IMR-90 (cell line): ENCODE results near the gene CLEC16A. TPM values are rescaled to one million over a fixed set of nuclear protein-coding genes. Genes with fewer than 3 reads are reported as not detected.
A peak's percentile ranks its signal among the peaks of the same experiment; 100 is the strongest.

Experiments
- ATAC-seq: fragments of 200-7000 bp; cut with Tn5 transposase; 2 replicates; pipeline ENCODE4 v1.9.1; 2020; ENCODE audit warnings: low read depth, mild to moderate bottlenecking, moderate library complexity
- BruUV-seq: library from RNA; stranded (reverse); fragments of 400-500 nt; replicated peaks from 2 replicates; lab custom pipeline; 2021; lab: Mats Ljungman, UMichigan
- CTCF ChIA-PET: fragments of 300-600 bp; formaldehyde crosslinking; extraction: SDS; loops from one replicate; lab custom pipeline; 2021; ENCODE audit warnings: antibody characterized with exemption; lab: Yijun Ruan, JAX
- POLR2A ChIA-PET: fragments of 300-600 bp; sonication (Branson Sonifier 250); formaldehyde crosslinking; loops from one replicate; lab custom pipeline; 2022; ENCODE audit warnings: antibody characterized with exemption; ENCODE audit not compliant: unreplicated experiment; lab: Charles Lee
- DNase-seq: peaks from one replicate; pipeline ENCODE4 v3.0.0; 2013
- H2AFZ ChIP-seq: replicated peaks from 2 replicates; pipeline ENCODE3; 2013; ENCODE audit warnings: low read length, mild to moderate bottlenecking; ENCODE audit not compliant: poor library complexity
- H2AK5ac ChIP-seq: 2 replicates; pipeline ENCODE4 v1.6.1; 2013; ENCODE audit warnings: low read depth, low read length, inconsistent platforms
- H2AK9ac ChIP-seq: replicated peaks from 2 replicates; pipeline ENCODE3; 2013; ENCODE audit warnings: mild to moderate bottlenecking, low read depth, low read length, moderate library complexity; ENCODE audit not compliant: poor library complexity
- H2BK120ac ChIP-seq: 2 replicates; pipeline ENCODE4 v1.6.1; 2013; ENCODE audit warnings: low read depth, low read length, inconsistent platforms
- H2BK15ac ChIP-seq: 3 replicates; pipeline ENCODE4 v1.6.1; 2013; ENCODE audit warnings: low read depth, low read length, inconsistent platforms
- H2BK20ac ChIP-seq: 2 replicates; pipeline ENCODE4 v1.6.1; 2013; ENCODE audit warnings: low read depth, mild to moderate bottlenecking, inconsistent platforms, low read length, moderate library complexity
- H2BK5ac ChIP-seq: 2 replicates; pipeline ENCODE4 v1.6.1; 2013; ENCODE audit warnings: mild to moderate bottlenecking, low read depth, low read length, inconsistent platforms; ENCODE audit not compliant: poor library complexity, severe bottlenecking
- H3K14ac ChIP-seq: replicated peaks from 2 replicates; pipeline ENCODE4 v1.6.1; 2013; ENCODE audit warnings: low read depth, low read length, inconsistent platforms
- H3K18ac ChIP-seq: 2 replicates; pipeline ENCODE4 v1.6.1; 2013; ENCODE audit warnings: low read depth, low read length, control low read depth
- H3K23ac ChIP-seq: 2 replicates; pipeline ENCODE4 v1.6.1; 2013; ENCODE audit warnings: low read depth, low read length, inconsistent platforms
- H3K27ac ChIP-seq: 2 replicates; pipeline ENCODE4 v1.5.1; 2013; ENCODE audit warnings: mild to moderate bottlenecking, control low read depth, low read length; ENCODE audit not compliant: insufficient read depth
- H3K27me3 ChIP-seq: 2 replicates; pipeline ENCODE4 v1.6.1; 2013; ENCODE audit warnings: low read length; ENCODE audit not compliant: control insufficient read depth, insufficient read depth
- H3K36me3 ChIP-seq: 2 replicates; pipeline ENCODE4 v1.6.1; 2013; ENCODE audit warnings: low read length, mixed read lengths; ENCODE audit not compliant: control insufficient read depth, insufficient read depth
- H3K4ac ChIP-seq: 2 replicates; pipeline ENCODE4 v1.6.1; 2013; ENCODE audit warnings: low read depth, low read length, inconsistent platforms
- H3K4me1 ChIP-seq: 2 replicates; pipeline ENCODE4 v1.6.1; 2013; ENCODE audit warnings: low read length, mixed read lengths; ENCODE audit not compliant: control insufficient read depth, insufficient read depth
- H3K4me2 ChIP-seq: 2 replicates; pipeline ENCODE4 v1.6.1; 2013; ENCODE audit warnings: low read depth, mild to moderate bottlenecking, control low read depth, low read length, moderate library complexity
- H3K4me3 ChIP-seq: 2 replicates; pipeline ENCODE4 v1.5.1; 2013; ENCODE audit warnings: low read depth, mild to moderate bottlenecking, control low read depth, low read length, moderate library complexity; ENCODE audit not compliant: insufficient read depth
- H3K56ac ChIP-seq: 2 replicates; pipeline ENCODE4 v1.6.1; 2013; ENCODE audit warnings: low read length, inconsistent platforms; ENCODE audit not compliant: insufficient read depth; ENCODE audit errors: extremely low read depth
- H3K79me1 ChIP-seq, 2 experiments: 2 replicates each; pipeline ENCODE4 v1.6.1; 2013; ENCODE audit warnings: low read length in 2 of 2, inconsistent platforms in 1 of 2, low read depth in 1 of 2
- H3K9ac ChIP-seq: 2 replicates; pipeline ENCODE4 v1.6.1; 2013; ENCODE audit warnings: low read depth, low read length, control low read depth
- H3K9me1 ChIP-seq: 2 replicates; pipeline ENCODE4 v1.6.1; 2013; ENCODE audit warnings: low read length, inconsistent platforms; ENCODE audit not compliant: insufficient read depth
- H3K9me3 ChIP-seq: 2 replicates; pipeline ENCODE4 v1.6.1; 2013; ENCODE audit warnings: low read length; ENCODE audit not compliant: control insufficient read depth, insufficient read depth
- H4K20me1 ChIP-seq: 2 replicates; pipeline ENCODE4 v1.6.1; 2013; ENCODE audit warnings: low read length, inconsistent platforms; ENCODE audit not compliant: insufficient read depth
- H4K5ac ChIP-seq: 2 replicates; pipeline ENCODE4 v1.6.1; 2013; ENCODE audit warnings: mild to moderate bottlenecking, low read depth, low read length, control low read depth
- H4K8ac ChIP-seq, 2 experiments: 2 replicates each; pipeline ENCODE4 v1.6.1; 2013; ENCODE audit warnings: low read depth in 2 of 2, low read length in 2 of 2, control low read depth in 1 of 2, inconsistent platforms in 1 of 2
- H4K91ac ChIP-seq: 2 replicates; pipeline ENCODE4 v1.6.1; 2013; ENCODE audit warnings: low read depth, low read length, inconsistent platforms; ENCODE audit not compliant: insufficient read depth
- BHLHE40 ChIP-seq: fragments of 150-350 bp; IDR thresholded peaks from 2 replicates; pipeline ENCODE4 v1.6.1; 2016; ENCODE audit warnings: mild to moderate bottlenecking, low read depth, low read length
- CEBPB ChIP-seq: IDR thresholded peaks from 2 replicates; pipeline ENCODE4 v1.6.1; 2012; ENCODE audit warnings: low read depth, low read length, improper control_type of control experiment
- CHD1 ChIP-seq: IDR thresholded peaks from 2 replicates; pipeline ENCODE4 v1.6.1; 2012; ENCODE audit warnings: low read depth, low read length, improper control_type of control experiment
- CTCF ChIP-seq: conservative IDR thresholded peaks from 2 replicates; pipeline ENCODE4 v1.5.1; 2012; ENCODE audit warnings: mild to moderate bottlenecking, low read depth, low read length, improper control_type of control experiment
- ELK1 ChIP-seq: fragments of 150-350 bp; IDR thresholded peaks from 2 replicates; pipeline ENCODE4 v1.6.1; 2016; ENCODE audit warnings: low read depth, mild to moderate bottlenecking, low read length, moderate library complexity, borderline replicate concordance
- FOS ChIP-seq: fragments of 150-350 bp; IDR thresholded peaks from 2 replicates; pipeline ENCODE4 v1.6.1; 2016; ENCODE audit warnings: low read depth, low read length
- MAFK ChIP-seq: IDR thresholded peaks from 2 replicates; pipeline ENCODE4 v1.6.1; 2012; ENCODE audit warnings: low read depth, low read length, improper control_type of control experiment
- MAZ ChIP-seq: IDR thresholded peaks from 2 replicates; pipeline ENCODE4 v1.6.1; 2012; ENCODE audit warnings: low read depth, mild to moderate bottlenecking, low read length, improper control_type of control experiment, moderate library complexity, borderline replicate concordance
- MXI1 ChIP-seq: IDR thresholded peaks from 2 replicates; pipeline ENCODE4 v1.6.1; 2012; ENCODE audit warnings: low read depth, mild to moderate bottlenecking, low read length, moderate library complexity, borderline replicate concordance
- NFE2L2 ChIP-seq: fragments of 150-350 bp; IDR thresholded peaks from 2 replicates; pipeline ENCODE4 v1.6.1; 2016; ENCODE audit warnings: low read depth, mild to moderate bottlenecking, low read length
- POLR2A ChIP-seq: IDR thresholded peaks from 2 replicates; pipeline ENCODE4 v1.6.1; 2012; ENCODE audit warnings: mild to moderate bottlenecking, low read depth, low read length
- RAD21 ChIP-seq: IDR thresholded peaks from 2 replicates; pipeline ENCODE4 v1.6.1; 2012; ENCODE audit warnings: low read length, improper control_type of control experiment
- RCOR1 ChIP-seq: IDR thresholded peaks from 2 replicates; pipeline ENCODE4 v1.6.1; 2012; ENCODE audit warnings: mild to moderate bottlenecking, low read length, improper control_type of control experiment; ENCODE audit not compliant: insufficient replicate concordance
- RFX5 ChIP-seq: IDR thresholded peaks from 2 replicates; pipeline ENCODE4 v1.8.0; 2012; ENCODE audit warnings: low read depth, mild to moderate bottlenecking, low read length, moderate library complexity
- SMC3 ChIP-seq: fragments of 150-350 bp; IDR thresholded peaks from 2 replicates; pipeline ENCODE4 v1.6.1; 2016; ENCODE audit warnings: low read depth, mild to moderate bottlenecking, antibody characterized with exemption, low read length, moderate library complexity
- USF2 ChIP-seq: fragments of 150-350 bp; IDR thresholded peaks from 2 replicates; pipeline ENCODE4 v1.6.1; 2017; ENCODE audit warnings: mild to moderate bottlenecking, antibody characterized with exemption, low read length, low read depth
- WGBS, 2 experiments: methylation state at CpG; one replicate each; pipeline versions ENCODE4 v1.1.5 to v1.1.7; 2013; ENCODE audit warnings: missing lambda C conversion rate in 2 of 2; ENCODE audit not compliant: insufficient read length in 1 of 2; ENCODE audit errors: extremely low coverage in 2 of 2; 5-methylcytosine and 5-hydroxymethylcytosine counted together
- dilution Hi-C: fragments of 300-500 bp; cut with HindIII; formaldehyde crosslinking; loops from one replicate; pipeline ENCODE4 v1.14.3; 2018; ENCODE audit warnings: low sequenced_read_pairs; ENCODE audit not compliant: unreplicated experiment
- in situ Hi-C: fragments of 300-500 bp; cut with MboI; formaldehyde crosslinking; loops from 3 replicates; pipeline ENCODE4 v1.14.3; 2019; ENCODE audit warnings: low sequenced_read_pairs, inconsistent platforms, mixed read lengths
- intact Hi-C: fragments of 100-400 bp; cut with micrococcal nuclease; formaldehyde crosslinking; loops from 2 replicates; pipeline ENCODE4 v1.10.0; 2022
- polyA plus RNA-seq, 3 experiments: library from polyadenylated mRNA; depleted of rRNA; stranded (reverse); fragments of >200 nt; gene quantifications; 2 replicates each; pipeline ENCODE4 v1.2.3, GENCODE V29; 2012; ENCODE audit warnings: low replicate concordance in 1 of 3
- total RNA-seq: library from RNA; depleted of rRNA; stranded (reverse); fragments of >200 nt; gene quantifications from 2 replicates; pipeline ENCODE4 v1.2.3, GENCODE V29; 2012

The CLEC16A gene
- total and polyA plus RNA-seq, 2 of the 4 experiments (the other 2 are of a cell fraction), result 15.9 to 16.5 TPM

GRCh38 chr16:10959161-10959560 is 14.8 kb downstream of the CLEC16A start:
- H3K9me3 ChIP-seq, result no peaks in the 10 kb centered on the region
- BruUV-seq, result no TSS peak

More at GRCh38 chr16:10959161-10959560, 14.8 kb downstream of the CLEC16A start:
- in situ Hi-C loops (loop anchor here (25.0 kb wide), 2 partner anchors 578 to 853 kb away; a partner anchor contains a TSS), intact Hi-C loops (no loop called here), dilution Hi-C loops (no loop called here)
- H4K20me1 ChIP-seq, result peaks cover 10% of the 10 kb centered on the region
- H3K36me3 ChIP-seq, result peaks cover 12% of the 10 kb centered on the region
- 0 out of 2 replicates have a peak overlapping the region, but pooled peaks have one; percentile 74 for H3K4ac ChIP-seq
- peak; percentile 7; the same call in 1 of the 2 replicates for ATAC-seq
- no peak overlapping the region for H2AK5ac ChIP-seq
- TF ChIP-seq BHLHE40, result no peak; the same call in 1 of the 2 replicates
- peak; percentile 31; the same call in 1 of the 2 replicates for TF ChIP-seq FOS
- TF ChIP-seq CEBPB, result no peak
- no peak for TF ChIP-seq RFX5
- no peak for TF ChIP-seq ELK1
- TF ChIP-seq CHD1, result no peak
- peak; percentile 34; the same call in 1 of the 2 replicates for TF ChIP-seq NFE2L2
- no peak for TF ChIP-seq POLR2A
- TF ChIP-seq CTCF, result no peak
- no peak for TF ChIP-seq MXI1
- TF ChIP-seq MAZ, result no peak
- no peak for TF ChIP-seq USF2
- no peak for TF ChIP-seq SMC3
- no peak for TF ChIP-seq RCOR1
- no peak for TF ChIP-seq RAD21
- TF ChIP-seq MAFK, result peak; percentile 7; the same call in 1 of the 2 replicates
- H4K91ac ChIP-seq, result no peak overlapping the region
- H3K9ac ChIP-seq, result no peak overlapping the region
- no peak overlapping the region for H4K8ac ChIP-seq
- no CpG with 5 or more reads among the region's 5 CpGs for WGBS, 2 experiments
- H3K27me3 ChIP-seq, result no peaks in the 10 kb centered on the region
- no peak overlapping the region for H3K23ac ChIP-seq
- no peak overlapping the region for H2BK15ac ChIP-seq
- H2BK5ac ChIP-seq, result peak overlapping the region; percentile 33
- no peak overlapping the region for H2AFZ ChIP-seq
- DNase-seq, result peak; percentile 82
- H3K4me2 ChIP-seq, result no peak overlapping the region; the same call in 1 of the 2 replicates
- H3K9me1 ChIP-seq, result peaks cover 23% of the 10 kb centered on the region
- CTCF ChIA-PET, result interaction anchor here (0.6 to 1.0 kb wide), 2 partner anchors 296 to 761 kb away, joined by 3 to 4 read pairs; no protein-coding TSS in a partner anchor
- no peak overlapping the region for H2AK9ac ChIP-seq
- no peak overlapping the region for H4K5ac ChIP-seq
- H3K56ac ChIP-seq, result no peak overlapping the region
- POLR2A ChIA-PET, result no interaction called here
- no peak overlapping the region for H3K4me3 ChIP-seq
- no peak overlapping the region for H3K14ac ChIP-seq
- no peak overlapping the region for H2BK20ac ChIP-seq
- H3K79me1 ChIP-seq, result peaks cover 20 to 74% of the 10 kb centered on the region in 2 experiments
- H3K27ac ChIP-seq, result peak overlapping the region; percentile 31; the same call in 1 of the 2 replicates
- no peak overlapping the region for H2BK120ac ChIP-seq
- H3K4me1 ChIP-seq, result peaks cover 30% of the 10 kb centered on the region
- no peak overlapping the region for H3K18ac ChIP-seq
